Trophoblast cell (in vitro differentiated cells and primary cell): ENCODE measurements around the gene MXRA7.

ENCODE experiments used
- DNase-seq, 2 donors: peaks; one replicate each; pipeline ENCODE4 v3.0.0-alpha.2; 2016
- H2AFZ ChIP-seq: 2 replicates; pipeline ENCODE4 v1.6.1; 2013; ENCODE audit warnings: low read length, moderate library complexity, mild to moderate bottlenecking; ENCODE audit not compliant: insufficient read depth, poor library complexity
- H2AK5ac ChIP-seq: 2 replicates; pipeline ENCODE4 v1.6.1; 2013; ENCODE audit warnings: mild to moderate bottlenecking, low read length
- H2BK120ac ChIP-seq: 2 replicates; pipeline ENCODE4 v1.6.1; 2013; ENCODE audit warnings: low read length, mild to moderate bottlenecking, moderate library complexity; ENCODE audit not compliant: insufficient read depth, poor library complexity
- H2BK12ac ChIP-seq: 2 replicates; pipeline ENCODE4 v1.6.1; 2013; ENCODE audit warnings: mild to moderate bottlenecking, low read length, moderate library complexity
- H2BK5ac ChIP-seq: 2 replicates; pipeline ENCODE4 v1.6.1; 2013; ENCODE audit warnings: low read length, low read depth, moderate library complexity, mild to moderate bottlenecking; ENCODE audit not compliant: poor library complexity
- H3K14ac ChIP-seq: 2 replicates; pipeline ENCODE4 v1.6.1; 2013; ENCODE audit warnings: mild to moderate bottlenecking, low read length
- H3K18ac ChIP-seq: 2 replicates; pipeline ENCODE4 v1.6.1; 2013; ENCODE audit warnings: mild to moderate bottlenecking, low read length
- H3K23ac ChIP-seq: 2 replicates; pipeline ENCODE4 v1.6.1; 2013; ENCODE audit warnings: low read length
- H3K27ac ChIP-seq: 2 replicates; pipeline ENCODE4 v1.5.1; 2013; ENCODE audit warnings: low read depth, mild to moderate bottlenecking, inconsistent platforms, low read length, moderate library complexity
- H3K27me3 ChIP-seq: 2 replicates; pipeline ENCODE4 v1.6.1; 2013; ENCODE audit warnings: inconsistent platforms, mild to moderate bottlenecking, low read length, moderate library complexity; ENCODE audit not compliant: insufficient read depth
- H3K36me3 ChIP-seq, 2 experiments: 1 replicate in 1 of 2; 2 replicates in 1 of 2; pipeline ENCODE4 v1.6.1; 2013; ENCODE audit warnings: low read length in 2 of 2, mild to moderate bottlenecking in 2 of 2, moderate library complexity in 1 of 2; ENCODE audit not compliant: insufficient read depth in 2 of 2, control insufficient read depth in 1 of 2
- H3K4ac ChIP-seq: 2 replicates; pipeline ENCODE4 v1.6.1; 2013; ENCODE audit warnings: low read depth, mild to moderate bottlenecking, low read length, moderate library complexity
- H3K4me1 ChIP-seq, 2 experiments: 1 replicate in 1 of 2; 2 replicates in 1 of 2; pipeline ENCODE4 v1.6.1; 2013; ENCODE audit warnings: low read length in 2 of 2, mild to moderate bottlenecking in 2 of 2, moderate library complexity in 1 of 2; ENCODE audit not compliant: insufficient read depth in 2 of 2, control insufficient read depth in 1 of 2
- H3K4me2 ChIP-seq: 2 replicates; pipeline ENCODE4 v1.6.1; 2013; ENCODE audit warnings: inconsistent platforms, mild to moderate bottlenecking, low read length, moderate library complexity
- H3K4me3 ChIP-seq: 2 replicates; pipeline ENCODE4 v1.5.1; 2013; ENCODE audit warnings: mild to moderate bottlenecking, low read depth, low read length, inconsistent platforms
- H3K79me1 ChIP-seq: one replicate; pipeline ENCODE4 v1.6.1; 2013; ENCODE audit warnings: low read length
- H3K79me2 ChIP-seq: 2 replicates; pipeline ENCODE4 v1.6.1; 2013; ENCODE audit warnings: low read length, mild to moderate bottlenecking; ENCODE audit not compliant: control insufficient read depth, insufficient read depth, poor library complexity
- H3K9ac ChIP-seq: 2 replicates; pipeline ENCODE4 v1.6.1; 2013; ENCODE audit warnings: mild to moderate bottlenecking, low read length
- H3K9me3 ChIP-seq: 2 replicates; pipeline ENCODE4 v1.6.1; 2013; ENCODE audit warnings: low read depth, mild to moderate bottlenecking, control low read depth, inconsistent platforms, low read length; ENCODE audit not compliant: insufficient read depth
- H4K12ac ChIP-seq: 2 replicates; pipeline ENCODE4 v1.6.1; 2013; ENCODE audit warnings: low read depth, mild to moderate bottlenecking, low read length, moderate library complexity
- H4K8ac ChIP-seq: 2 replicates; pipeline ENCODE4 v1.6.1; 2013; ENCODE audit warnings: low read depth, mild to moderate bottlenecking, low read length, moderate library complexity
- H4K91ac ChIP-seq: one replicate; pipeline ENCODE4 v1.6.1; 2013; ENCODE audit warnings: low read depth, mild to moderate bottlenecking, low read length, moderate library complexity
- WGBS: extraction: QIAGEN DNeasy Blood & Tissue Kit; methylation state at CpG from one replicate; pipeline ENCODE4 v1.1.7; 2013; ENCODE audit warnings: missing lambda C conversion rate; ENCODE audit not compliant: insufficient read length, insufficient coverage; ENCODE audit errors: extremely low coverage; 5-methylcytosine and 5-hydroxymethylcytosine counted together

MXRA7 gene

GRCh38 chr17:76695059-76695831 lies 15.5 kb downstream of the MXRA7 start:
- Histone ChIP-seq H3K79me1 (no peaks in the 10 kb centered on the region), H3K4me2 (no peak overlapping the region)

GRCh38 chr17:76691379-76692191 lies 19.2 kb downstream of the MXRA7 start:
- WGBS = no CpG with 5 or more reads among the region's 14 CpGs
- Histone ChIP-seq H3K4ac (no peak overlapping the region), H2BK120ac (no peak overlapping the region), H2AFZ (no peak overlapping the region), H3K27ac (no peak overlapping the region), H4K8ac (no peak overlapping the region), H3K18ac (no peak overlapping the region), H2BK12ac (no peak overlapping the region), H3K4me3 (no peak overlapping the region), H3K9ac (no peak overlapping the region), H4K12ac (no peak overlapping the region), H4K91ac (no peak overlapping the region), H3K36me3 (peaks cover 5 to 6% of the 10 kb centered on the region in 2 experiments), H3K4me1 (peaks cover 3 to 5% of the 10 kb centered on the region in 2 experiments), H3K23ac (no peak overlapping the region), H3K4me2 (no peak overlapping the region), H3K79me2 (no peaks in the 10 kb centered on the region), H2BK5ac (no peak overlapping the region), H3K27me3 (no peaks in the 10 kb centered on the region), H3K14ac (no peak overlapping the region), H3K9me3 (peaks cover 2% of the 10 kb centered on the region), H3K79me1 (no peaks in the 10 kb centered on the region), H2AK5ac (no peak overlapping the region)
- no peak for DNase-seq

More at GRCh38 chr17:76695059-76695831, 15.5 kb downstream of the MXRA7 start:
- Histone ChIP-seq H3K27ac (no peak overlapping the region), H4K12ac (no peak overlapping the region), H3K14ac (no peak overlapping the region), H3K9me3 (no peaks in the 10 kb centered on the region), H3K18ac (no peak overlapping the region), H3K4ac (no peak overlapping the region), H2AFZ (no peak overlapping the region), H2AK5ac (no peak overlapping the region), H3K23ac (no peak overlapping the region), H3K36me3 (peaks cover 0 to 7% of the 10 kb centered on the region in 2 experiments), H3K4me1 (no peaks in the 10 kb centered on the region), H2BK120ac (no peak overlapping the region), H2BK12ac (no peak overlapping the region), H3K79me2 (no peaks in the 10 kb centered on the region), H4K91ac (no peak overlapping the region), H2BK5ac (no peak overlapping the region), H3K27me3 (no peaks in the 10 kb centered on the region), H4K8ac (no peak overlapping the region), H3K4me3 (no peak overlapping the region), H3K9ac (no peak overlapping the region)
- no peak for DNase-seq
- WGBS = no CpG with 5 or more reads among the region's 16 CpGs

- no peaks in the 10 kb centered on the region for H3K79me2 ChIP-seq
- peaks cover 5 to 6% of the 10 kb centered on the region in 2 experiments for H3K36me3 ChIP-seq
- H3K14ac ChIP-seq = no peak overlapping the region
- no peaks in the 10 kb centered on the region for H3K79me1 ChIP-seq
- H4K8ac ChIP-seq = no peak overlapping the region
- H3K4me1 ChIP-seq = peaks cover 5% of the 10 kb centered on the region in 2 experiments
- no peak overlapping the region for H2BK12ac ChIP-seq
- WGBS = no CpG with 5 or more reads among the region's 13 CpGs
- no peak overlapping the region for H2BK120ac ChIP-seq
- H3K27ac ChIP-seq = no peak overlapping the region
- no peak overlapping the region for H4K91ac ChIP-seq
- no peak overlapping the region for H3K4ac ChIP-seq
- no peak overlapping the region for H3K4me3 ChIP-seq
- no peak overlapping the region for H2AK5ac ChIP-seq
- no peak overlapping the region for H2AFZ ChIP-seq
- H3K18ac ChIP-seq = no peak overlapping the region
- no peak overlapping the region for H2BK5ac ChIP-seq
- H3K4me2 ChIP-seq = no peak overlapping the region
- H3K9me3 ChIP-seq = peaks cover 2% of the 10 kb centered on the region
- no peaks in the 10 kb centered on the region for H3K27me3 ChIP-seq
- no peak overlapping the region for H3K23ac ChIP-seq
- no peak overlapping the region for H4K12ac ChIP-seq
- no peak overlapping the region for H3K9ac ChIP-seq
- no peak for DNase-seq
Measured at GRCh38 chr17:76690596-76691280, 20.0 kb downstream of the MXRA7 start.

- Histone ChIP-seq H3K4ac (no peak overlapping the region), H3K27me3 (no peaks in the 10 kb centered on the region), H2AK5ac (no peak overlapping the region), H2BK12ac (no peak overlapping the region), H3K18ac (no peak overlapping the region), H3K79me1 (no peaks in the 10 kb centered on the region), H3K36me3 (peaks cover 6% of the 10 kb centered on the region in 2 experiments), H3K27ac (no peak overlapping the region), H3K4me2 (no peak overlapping the region), H4K91ac (no peak overlapping the region), H3K23ac (no peak overlapping the region), H4K8ac (no peak overlapping the region), H2BK120ac (no peak overlapping the region), H3K4me3 (no peak overlapping the region), H2AFZ (no peak overlapping the region), H3K14ac (no peak overlapping the region), H3K4me1 (peaks cover 5% of the 10 kb centered on the region in 2 experiments), H3K79me2 (no peaks in the 10 kb centered on the region), H4K12ac (no peak overlapping the region), H2BK5ac (no peak overlapping the region), H3K9me3 (peaks cover 2% of the 10 kb centered on the region), H3K9ac (no peak overlapping the region)
- no CpG with 5 or more reads among the region's 11 CpGs for WGBS
- peak; percentile 52 to 71 for DNase-seq
Measured at GRCh38 chr17:76689859-76690258, 20.9 kb downstream of the MXRA7 start.
